DOHH2 (cell line): ENCODE data around the gene ARID1B.

ENCODE experiments used
- CTCF ChIP-seq: fragments of 200-600 bp; sonication (generic); IDR thresholded peaks from one replicate; pipeline ENCODE4 v1.5.1; 2014; ENCODE audit warnings: antibody characterized with exemption, mild to moderate bottlenecking, low read depth, low read length; ENCODE audit not compliant: poor library complexity, severe bottlenecking
- EZH2phosphoT487 ChIP-seq: fragments of 200-600 bp; sonication (generic); IDR thresholded peaks from 2 replicates; pipeline ENCODE4 v1.6.1; 2017; ENCODE audit warnings: borderline replicate concordance, mild to moderate bottlenecking, antibody characterized with exemption, low read length, moderate library complexity, mixed read lengths

- TF ChIP-seq CTCF = no peak
- no peak for TF ChIP-seq EZH2phosphoT487
Measured at GRCh38 chr6:157131250-157131649, 354.1 kb downstream of the ARID1B start.
